Keratinocyte (primary cell): ENCODE data around the gene OR2AT4. TPM values are rescaled to one million over a fixed set of nuclear protein-coding genes. Genes with fewer than 3 reads are reported as not detected.

Experiments
- DNase-seq: peaks from one replicate; pipeline ENCODE4 v3.0.0-alpha.2; 2011; ENCODE audit warnings: low read depth, missing footprints, low spot score
- FAIRE-seq: peaks from 2 replicates; lab custom pipeline; 2011; peaks lifted over from hg19 to GRCh38; lab: Jason Lieb, UNC
- H2AFZ ChIP-seq: 2 replicates; pipeline ENCODE4 v1.6.0; 2012; ENCODE audit warnings: low read length, control low read depth, inconsistent platforms; ENCODE audit not compliant: control insufficient read depth
- H3K27ac ChIP-seq: 2 replicates; pipeline ENCODE4 v1.5.1; 2011; ENCODE audit warnings: low read length; ENCODE audit not compliant: control insufficient read depth, insufficient read depth
- H3K27me3 ChIP-seq: 3 replicates; pipeline ENCODE4 v1.6.0; 2011; ENCODE audit warnings: low read length; ENCODE audit not compliant: control insufficient read depth, insufficient read depth; ENCODE audit errors: extremely low read depth
- H3K36me3 ChIP-seq, 2 experiments: 2 replicates in 1 of 2; 3 replicates in 1 of 2; pipeline ENCODE4 v1.5.1; 2011; ENCODE audit warnings: low read length in 2 of 2, mild to moderate bottlenecking in 1 of 2; ENCODE audit not compliant: control insufficient read depth in 2 of 2, insufficient read depth in 2 of 2; ENCODE audit errors: extremely low read depth in 1 of 2
- H3K4me1 ChIP-seq: 3 replicates; pipeline ENCODE4 v1.5.1; 2011; ENCODE audit warnings: low read length; ENCODE audit not compliant: control insufficient read depth, insufficient read depth; ENCODE audit errors: extremely low read depth
- H3K4me2 ChIP-seq: 3 replicates; pipeline ENCODE4 v1.6.0; 2011; ENCODE audit warnings: low read depth, low read length; ENCODE audit not compliant: control insufficient read depth, insufficient read depth; ENCODE audit errors: extremely low read depth
- H3K4me3 ChIP-seq, 3 experiments: fragments of 200-600 bp in 1 of 3; sonication (generic) in 1 of 3; 2 replicates in 2 of 3; 3 replicates in 1 of 3; pipeline ENCODE4 v1.5.1; 2011 to 2016; ENCODE audit warnings: low read length in 3 of 3, mild to moderate bottlenecking in 3 of 3, control low read depth in 2 of 3, inconsistent platforms in 1 of 3, low read depth in 1 of 3, mixed read lengths in 1 of 3, mixed run types in 1 of 3, moderate library complexity in 1 of 3; ENCODE audit not compliant: control insufficient read depth in 2 of 3, insufficient read depth in 2 of 3; ENCODE audit errors: extremely low read depth in 1 of 3
- H3K79me2 ChIP-seq: 2 replicates; pipeline ENCODE4 v1.6.0; 2012; ENCODE audit warnings: low read length; ENCODE audit not compliant: control insufficient read depth, insufficient read depth
- H3K9ac ChIP-seq: 3 replicates; pipeline ENCODE4 v1.6.0; 2011; ENCODE audit warnings: low read length; ENCODE audit not compliant: control insufficient read depth, insufficient read depth; ENCODE audit errors: extremely low read depth
- H3K9me1 ChIP-seq: 3 replicates; pipeline ENCODE4 v1.6.0; 2011; ENCODE audit warnings: low read length; ENCODE audit not compliant: control insufficient read depth, insufficient read depth; ENCODE audit errors: extremely low read depth
- H3K9me3 ChIP-seq: 2 replicates; pipeline ENCODE4 v1.5.1; 2012; ENCODE audit warnings: low read depth, low read length; ENCODE audit not compliant: control insufficient read depth
- H4K20me1 ChIP-seq: 3 replicates; pipeline ENCODE4 v1.6.0; 2011; ENCODE audit warnings: low read length; ENCODE audit not compliant: control insufficient read depth, insufficient read depth; ENCODE audit errors: extremely low read depth
- CTCF ChIP-seq, 3 experiments: IDR thresholded peaks in 1 of 3; conservative IDR thresholded peaks in 1 of 3; optimal IDR thresholded peaks in 1 of 3; 2 replicates in 2 of 3; 3 replicates in 1 of 3; pipeline versions ENCODE3 to v1.5.1; 2011; ENCODE audit warnings: low read length in 3 of 3, mild to moderate bottlenecking in 3 of 3, moderate library complexity in 2 of 3, control low read depth in 1 of 3, inconsistent platforms in 1 of 3; ENCODE audit not compliant: insufficient read depth in 2 of 3; ENCODE audit errors: extremely low read depth in 1 of 3
- EZH2 ChIP-seq: IDR thresholded peaks from one replicate; pipeline ENCODE4 v1.6.1; 2012; ENCODE audit warnings: inconsistent platforms, mild to moderate bottlenecking, low read length, moderate library complexity
- dilution Hi-C: fragments of 300-500 bp; cut with MboI; formaldehyde crosslinking; loops from one replicate; pipeline ENCODE4 v1.7.0; 2020; ENCODE audit warnings: low sequenced_read_pairs; ENCODE audit not compliant: extremely low pct_ligation_motif_present
- polyA plus RNA-seq, 5 experiments: library from polyadenylated mRNA; depleted of rRNA in 3 of 5; stranded (reverse) in 3 of 5; stranded (forward) in 1 of 5; unstranded in 1 of 5; fragments of >200 nt; gene quantifications; 1 replicate in 1 of 5; 2 replicates in 3 of 5; 3 replicates in 1 of 5; pipeline versions ENCODE4 v1.2.1 to v1.2.3, GENCODE V29; 2011 to 2012; ENCODE audit warnings: missing spikeins in 2 of 5, low read depth in 1 of 5, low replicate concordance in 1 of 5

OR2AT4 gene
- polyA plus RNA-seq, 1 donor (not counting 4 experiments of a cell fraction or from before 2014, with no cell fraction given) = not detected

- H3K9ac ChIP-seq = no peak overlapping the region
- TF ChIP-seq EZH2 (no peak), CTCF (optimal IDR thresholded peaks at IDR 0.05 in 1 of 3, IDR thresholded peaks at IDR 0.05 in 1 of 3, conservative IDR thresholded peaks at IDR 0.05 in 1 of 3; ENCODE audit: extremely low read depth in 1 of 3, insufficient read depth in 2 of 3, low read length in 3 of 3) (no peak)
- H3K9me1 ChIP-seq = no peaks in the 10 kb centered on the region
- no peaks in the 10 kb centered on the region for H4K20me1 ChIP-seq
- peaks cover 15% of the 10 kb centered on the region for H3K27me3 ChIP-seq
- no peak overlapping the region for H2AFZ ChIP-seq
- H3K4me2 ChIP-seq = no peak overlapping the region
- dilution Hi-C loops = no loop called here
- H3K9me3 ChIP-seq = no peaks in the 10 kb centered on the region
- no peak overlapping the region for H3K4me3 ChIP-seq
- H3K79me2 ChIP-seq = no peaks in the 10 kb centered on the region
- FAIRE-seq = no peak
- H3K36me3 ChIP-seq = no peaks in the 10 kb centered on the region
- H3K27ac ChIP-seq = no peak overlapping the region
- DNase-seq = no peak
- no peaks in the 10 kb centered on the region for H3K4me1 ChIP-seq
Measured at GRCh38 chr11:75063741-75064314, 32.8 kb downstream of the OR2AT4 start.

DNA sequence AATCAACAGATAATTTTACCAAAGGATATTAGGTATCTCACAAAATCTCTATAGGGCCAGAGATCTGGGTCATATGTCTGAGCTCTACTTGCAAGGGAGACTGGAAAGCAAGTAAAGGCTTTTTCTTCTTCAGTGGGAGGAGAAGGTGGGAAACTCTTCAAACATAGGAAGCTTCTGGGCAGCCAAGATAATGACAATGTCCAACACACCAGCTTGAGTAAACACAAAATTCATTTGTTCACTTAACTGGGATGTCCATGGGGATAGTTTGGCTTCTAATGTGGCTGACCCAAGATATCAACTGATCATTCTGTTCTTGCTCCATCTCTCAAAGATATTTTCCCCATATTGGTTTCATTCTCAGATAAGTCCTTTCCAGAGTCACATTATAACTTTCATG lies 37.4 kb downstream of the OR2AT4 start:
- Histone ChIP-seq H3K9me1 (no peaks in the 10 kb centered on the region), H3K4me2 (no peak overlapping the region), H4K20me1 (no peaks in the 10 kb centered on the region), H3K27ac (no peak overlapping the region), H3K9me3 (no peaks in the 10 kb centered on the region), H3K36me3 (no peaks in the 10 kb centered on the region), H3K9ac (no peak overlapping the region), H3K79me2 (no peaks in the 10 kb centered on the region), H2AFZ (no peak overlapping the region), H3K27me3 (peaks cover 11% of the 10 kb centered on the region), H3K4me3 (no peak overlapping the region), H3K4me1 (no peaks in the 10 kb centered on the region)
- dilution Hi-C loops = no loop called here
- TF ChIP-seq EZH2 = no peak
- DNase-seq (no peak), FAIRE-seq (no peak)

DNA sequence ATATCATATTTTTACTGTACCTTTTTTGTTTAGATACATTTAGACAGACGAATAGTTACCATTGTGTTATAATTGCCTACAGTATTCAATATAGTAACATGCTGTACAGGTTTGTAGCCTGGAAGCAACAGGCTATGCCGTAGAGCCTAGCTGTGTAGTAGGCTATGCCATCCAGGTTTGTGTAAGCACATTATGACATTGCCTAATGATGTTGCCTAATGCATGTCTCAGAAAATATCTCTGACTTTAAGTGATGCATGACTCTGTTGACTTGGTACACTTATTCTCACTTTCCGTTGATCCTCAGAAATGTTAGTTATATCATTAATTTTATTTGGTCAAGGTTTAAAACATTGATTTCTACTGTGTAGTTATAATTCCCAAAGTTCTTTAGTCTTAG lies 39.9 kb downstream of the OR2AT4 start:
- TF ChIP-seq EZH2 = no peak
- TF ChIP-seq CTCF (optimal IDR thresholded peaks at IDR 0.05 in 1 of 3, IDR thresholded peaks at IDR 0.05 in 1 of 3, conservative IDR thresholded peaks at IDR 0.05 in 1 of 3; ENCODE audit: extremely low read depth in 1 of 3, insufficient read depth in 2 of 3, low read length in 3 of 3) = no peak
- Histone ChIP-seq H3K36me3 (no peaks in the 10 kb centered on the region), H3K4me1 (no peaks in the 10 kb centered on the region), H4K20me1 (no peaks in the 10 kb centered on the region), H3K9me1 (no peaks in the 10 kb centered on the region), H3K9ac (no peak overlapping the region), H3K27ac (no peak overlapping the region), H3K79me2 (no peaks in the 10 kb centered on the region), H3K4me2 (no peak overlapping the region), H3K4me3 (no peak overlapping the region), H3K9me3 (no peaks in the 10 kb centered on the region), H2AFZ (no peak overlapping the region), H3K27me3 (peaks cover 8% of the 10 kb centered on the region)
- dilution Hi-C loops = no loop called here
- DNase-seq (no peak), FAIRE-seq (no peak)
